K562 (cell line): ENCODE data around the gene REXO2. TPM values are rescaled to one million over a fixed set of nuclear protein-coding genes. Genes with fewer than 3 reads are reported as not detected.
A peak's percentile ranks its signal among the peaks of the same experiment; 100 is the strongest.

Experiments
- AFF4 ChIP-seq: sonication (generic); formaldehyde crosslinking; IDR thresholded peaks from 2 replicates; pipeline ENCODE4 v1.8.0; 2023; ENCODE audit warnings: mild to moderate bottlenecking, missing genetic modification reagents
- CBX1 ChIP-seq: sonication (generic); IDR thresholded peaks from 2 replicates; pipeline ENCODE4 v1.6.1; 2016; ENCODE audit warnings: antibody characterized with exemption, low read depth, mild to moderate bottlenecking
- CEBPB ChIP-seq: fragments of 450-650 bp; IDR thresholded peaks from 2 replicates; pipeline ENCODE4 v1.6.1; 2016; ENCODE audit warnings: missing genetic modification characterization, missing compliant biosample characterization
- ELF4 ChIP-seq: fragments of 450-650 bp; formaldehyde crosslinking; IDR thresholded peaks from 2 replicates; pipeline ENCODE4 v1.4.0; 2022; ENCODE audit warnings: missing genetic modification characterization
- GTF2B ChIP-seq: IDR thresholded peaks from 2 replicates; pipeline ENCODE4 v1.6.1; 2011; ENCODE audit not compliant: insufficient read length; ENCODE audit errors: extremely low read depth
- KDM4B ChIP-seq, 2 experiments: fragments of 450-650 bp in 1 of 2; sonication (generic) in 1 of 2; IDR thresholded peaks; 2 replicates each; pipeline ENCODE4 v1.6.1; 2016 to 2017; ENCODE audit warnings: borderline replicate concordance in 2 of 2, antibody characterized with exemption in 1 of 2, low read depth in 1 of 2, mild to moderate bottlenecking in 1 of 2
- PML ChIP-seq: IDR thresholded peaks from 2 replicates; pipeline ENCODE4 v1.6.1; 2012; ENCODE audit warnings: low read length, inconsistent platforms
- THAP12 ChIP-seq: fragments of 250-450 bp; sonication (Bioruptor Pico); IDR thresholded peaks from 2 replicates; pipeline ENCODE4 v1.9.0; 2021; ENCODE audit warnings: mild to moderate bottlenecking, inconsistent platforms
- TRIM28 ChIP-seq: fragments of 450-650 bp; IDR thresholded peaks from 2 replicates; pipeline ENCODE4 v1.6.1; 2017
- UBTF ChIP-seq, 2 experiments: IDR thresholded peaks; 2 replicates each; pipeline ENCODE4 v1.6.1; 2012; ENCODE audit warnings: improper control_type of control experiment in 2 of 2, low read depth in 2 of 2, low read length in 2 of 2, borderline replicate concordance in 1 of 2
- ZC3H8 ChIP-seq: fragments of 450-650 bp; IDR thresholded peaks from 2 replicates; pipeline ENCODE4 v1.6.1; 2017
- ZNF77 ChIP-seq: fragments of 250-450 bp; sonication (Bioruptor Pico); IDR thresholded peaks from 2 replicates; pipeline ENCODE4 v1.5.0; 2020
- polyA plus RNA-seq, 8 experiments: library from polyadenylated mRNA; depleted of rRNA in 4 of 8; stranded (reverse) in 5 of 8; unstranded in 3 of 8; fragments of >200 nt; fragmentation: Nextera tagmentation in 2 of 8; fragmentation: Illumina TruSeq in 1 of 8; extraction: Ambion mirVana in 2 of 8; extraction: Trizol in 1 of 8; gene quantifications; 2 replicates each; pipeline versions ENCODE4 v1.2.1 to v1.2.3, GENCODE V29; 2011 to 2014; ENCODE audit warnings: inconsistent platforms in 1 of 8, missing spikeins in 1 of 8
- total RNA-seq, 7 experiments: library from RNA; depleted of rRNA in 6 of 7; stranded (reverse); fragments of >200 nt in 6 of 7; fragmentation: Illumina TruSeq in 2 of 7; extraction: Trizol in 2 of 7; gene quantifications; 2 replicates each; pipeline versions ENCODE4 v1.2.1 to v1.2.3, GENCODE V29; 2011 to 2021; ENCODE audit warnings: low replicate concordance in 1 of 7
- TF ChIP-seq, protein P1 (sequence below), 2 experiments: fragments of 150-350 bp in 1 of 2; IDR thresholded peaks; 2 replicates each; pipeline ENCODE4 v1.6.1; 2012 to 2016; ENCODE audit warnings: low read depth in 2 of 2, low read length in 2 of 2, mild to moderate bottlenecking in 1 of 2, moderate library complexity in 1 of 2

Gene REXO2
- total and polyA plus RNA-seq, 9 of the 15 experiments (the other 6 are each of a cell fraction or from before 2014, with no cell fraction given), result 143 to 370 (median 193) TPM

GRCh38 chr11:114400216-114400914, 38.9 kb upstream of the REXO2 start, which contains the start of the genes C11orf71 and RBM7 (continued):
- TF ChIP-seq, protein P1, sequence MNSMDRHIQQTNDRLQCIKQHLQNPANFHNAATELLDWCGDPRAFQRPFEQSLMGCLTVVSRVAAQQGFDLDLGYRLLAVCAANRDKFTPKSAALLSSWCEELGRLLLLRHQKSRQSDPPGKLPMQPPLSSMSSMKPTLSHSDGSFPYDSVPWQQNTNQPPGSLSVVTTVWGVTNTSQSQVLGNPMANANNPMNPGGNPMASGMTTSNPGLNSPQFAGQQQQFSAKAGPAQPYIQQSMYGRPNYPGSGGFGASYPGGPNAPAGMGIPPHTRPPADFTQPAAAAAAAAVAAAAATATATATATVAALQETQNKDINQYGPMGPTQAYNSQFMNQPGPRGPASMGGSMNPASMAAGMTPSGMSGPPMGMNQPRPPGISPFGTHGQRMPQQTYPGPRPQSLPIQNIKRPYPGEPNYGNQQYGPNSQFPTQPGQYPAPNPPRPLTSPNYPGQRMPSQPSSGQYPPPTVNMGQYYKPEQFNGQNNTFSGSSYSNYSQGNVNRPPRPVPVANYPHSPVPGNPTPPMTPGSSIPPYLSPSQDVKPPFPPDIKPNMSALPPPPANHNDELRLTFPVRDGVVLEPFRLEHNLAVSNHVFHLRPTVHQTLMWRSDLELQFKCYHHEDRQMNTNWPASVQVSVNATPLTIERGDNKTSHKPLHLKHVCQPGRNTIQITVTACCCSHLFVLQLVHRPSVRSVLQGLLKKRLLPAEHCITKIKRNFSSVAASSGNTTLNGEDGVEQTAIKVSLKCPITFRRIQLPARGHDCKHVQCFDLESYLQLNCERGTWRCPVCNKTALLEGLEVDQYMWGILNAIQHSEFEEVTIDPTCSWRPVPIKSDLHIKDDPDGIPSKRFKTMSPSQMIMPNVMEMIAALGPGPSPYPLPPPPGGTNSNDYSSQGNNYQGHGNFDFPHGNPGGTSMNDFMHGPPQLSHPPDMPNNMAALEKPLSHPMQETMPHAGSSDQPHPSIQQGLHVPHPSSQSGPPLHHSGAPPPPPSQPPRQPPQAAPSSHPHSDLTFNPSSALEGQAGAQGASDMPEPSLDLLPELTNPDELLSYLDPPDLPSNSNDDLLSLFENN (IDR thresholded peaks at IDR 0.05; ENCODE audit: low read depth in 2 of 2, low read length in 2 of 2), result no peak
- TF ChIP-seq ZNF77 (CRISPR knock-in tag), result no peak
- peak; percentile 66; the same call in 1 of the 2 replicates for TF ChIP-seq ELF4 (CRISPR knock-in tag)
- peak; percentile 87 for TF ChIP-seq THAP12 (CRISPR knock-in tag)
- TF ChIP-seq PML, result peak; percentile 81
- TF ChIP-seq CEBPB (tag), result peak; percentile 99
- no peak for TF ChIP-seq KDM4B (IDR thresholded peaks at IDR 0.05; ENCODE audit: borderline replicate concordance in 2 of 2, low read depth in 1 of 2)
- 0 out of 2 replicates have a peak, but pooled peaks have one; percentile 16 for TF ChIP-seq TRIM28
- TF ChIP-seq UBTF (IDR thresholded peaks at IDR 0.05; ENCODE audit: borderline replicate concordance in 1 of 2, low read depth in 2 of 2, low read length in 2 of 2), result peak; percentile 50 to 74; a peak in 1 of 4 replicates
- peak; percentile 46; the same call in 1 of the 2 replicates for TF ChIP-seq CBX1
- TF ChIP-seq ZC3H8, result peak; percentile 47; the same call in 1 of the 2 replicates
- TF ChIP-seq AFF4 (CRISPR knock-in tag), result peak; percentile 81; the same call in 1 of the 2 replicates
- TF ChIP-seq GTF2B, result peak; percentile 36
